Adipocyte (in vitro differentiated cells): ENCODE data around the gene CFLAR.
A peak's percentile ranks its signal among the peaks of the same experiment; 100 is the strongest.

Source experiments
- DNase-seq: peaks from one replicate; pipeline ENCODE4 v3.0.0-alpha.2; 2015; ENCODE audit warnings: low read depth
- H3K27me3 ChIP-seq: replicated peaks from 2 replicates; pipeline ENCODE4 v1.7.0; 2013; ENCODE audit warnings: mild to moderate bottlenecking, low read length, moderate library complexity; ENCODE audit not compliant: control insufficient read depth, insufficient read depth
- H3K36me3 ChIP-seq: 2 replicates; pipeline ENCODE4 v1.7.0; 2013; ENCODE audit warnings: low read length, mild to moderate bottlenecking, moderate library complexity; ENCODE audit not compliant: control insufficient read depth, insufficient read depth, severe bottlenecking
- H3K4me1 ChIP-seq: 2 replicates; pipeline ENCODE4 v1.7.0; 2013; ENCODE audit warnings: mild to moderate bottlenecking, low read length, moderate library complexity; ENCODE audit not compliant: control insufficient read depth, insufficient read depth
- H3K4me3 ChIP-seq: 2 replicates; pipeline ENCODE4 v1.7.0; 2013; ENCODE audit warnings: mild to moderate bottlenecking, low read length, moderate library complexity
- H3K9ac ChIP-seq: 2 replicates; pipeline ENCODE4 v1.7.0; 2013; ENCODE audit warnings: mild to moderate bottlenecking, low read length, moderate library complexity
- H3K9me3 ChIP-seq: 2 replicates; pipeline ENCODE4 v1.7.0; 2013; ENCODE audit warnings: mild to moderate bottlenecking, low read length, moderate library complexity; ENCODE audit not compliant: control insufficient read depth

CFLAR gene

GRCh38 chr2:201203916-201204654, 88.1 kb downstream of the CFLAR start:
- H3K9ac ChIP-seq, result no peak overlapping the region
- peaks cover 1% of the 10 kb centered on the region for H3K36me3 ChIP-seq
- no peak overlapping the region for H3K4me3 ChIP-seq
- peak; percentile 86 for DNase-seq
- no peaks in the 10 kb centered on the region for H3K9me3 ChIP-seq
- peaks cover 21% of the 10 kb centered on the region for H3K4me1 ChIP-seq
- no peaks in the 10 kb centered on the region for H3K27me3 ChIP-seq

- no peaks in the 10 kb centered on the region for H3K9me3 ChIP-seq
- H3K4me1 ChIP-seq, result peaks cover 21% of the 10 kb centered on the region
- no peak overlapping the region for H3K9ac ChIP-seq
- no peaks in the 10 kb centered on the region for H3K27me3 ChIP-seq
- DNase-seq, result no peak
- no peaks in the 10 kb centered on the region for H3K36me3 ChIP-seq
- H3K4me3 ChIP-seq, result no peak overlapping the region
Observed at GRCh38 chr2:201204655-201205514, 88.9 kb downstream of the CFLAR start.

GRCh38 chr2:201205515-201205849, 89.5 kb downstream of the CFLAR start:
- Histone ChIP-seq H3K4me3 (no peak overlapping the region), H3K36me3 (no peaks in the 10 kb centered on the region), H3K27me3 (no peaks in the 10 kb centered on the region), H3K9ac (no peak overlapping the region), H3K9me3 (no peaks in the 10 kb centered on the region), H3K4me1 (peaks cover 21% of the 10 kb centered on the region)
- DNase-seq, result no peak

- Histone ChIP-seq H3K27me3 (no peaks in the 10 kb centered on the region), H3K36me3 (no peaks in the 10 kb centered on the region), H3K4me1 (peaks cover 18% of the 10 kb centered on the region), H3K9ac (no peak overlapping the region), H3K9me3 (no peaks in the 10 kb centered on the region), H3K4me3 (no peak overlapping the region)
- DNase-seq, result no peak
Observed at GRCh38 chr2:201208563-201209252, 92.7 kb downstream of the CFLAR start.

GRCh38 chr2:201215963-201216362, 100.0 kb downstream of the CFLAR start:
- DNase-seq, result no peak

GRCh38 chr2:201216918-201217317, 101.0 kb downstream of the CFLAR start:
- Histone ChIP-seq H3K36me3 (peaks cover 3% of the 10 kb centered on the region), H3K27me3 (no peaks in the 10 kb centered on the region), H3K4me1 (no peaks in the 10 kb centered on the region), H3K9ac (no peak overlapping the region), H3K4me3 (no peak overlapping the region), H3K9me3 (no peaks in the 10 kb centered on the region)
- no peak for DNase-seq

More at GRCh38 chr2:201215963-201216362, 100.0 kb downstream of the CFLAR start:
- Histone ChIP-seq H3K9ac (no peak overlapping the region), H3K4me3 (no peak overlapping the region), H3K4me1 (no peaks in the 10 kb centered on the region), H3K36me3 (peaks cover 3% of the 10 kb centered on the region), H3K9me3 (no peaks in the 10 kb centered on the region), H3K27me3 (no peaks in the 10 kb centered on the region)

GRCh38 chr2:201218780-201219179, 102.8 kb downstream of the CFLAR start:
- Histone ChIP-seq H3K9me3 (no peaks in the 10 kb centered on the region), H3K36me3 (peaks cover 3% of the 10 kb centered on the region), H3K4me3 (no peak overlapping the region), H3K9ac (no peak overlapping the region), H3K4me1 (no peaks in the 10 kb centered on the region), H3K27me3 (no peaks in the 10 kb centered on the region)
- DNase-seq, result no peak

GRCh38 chr2:201219328-201220096, 103.5 kb downstream of the CFLAR start:
- H3K4me3 ChIP-seq, result no peak overlapping the region
- DNase-seq, result no peak
- no peaks in the 10 kb centered on the region for H3K9me3 ChIP-seq
- no peaks in the 10 kb centered on the region for H3K4me1 ChIP-seq
- H3K9ac ChIP-seq, result no peak overlapping the region
- peaks cover 3% of the 10 kb centered on the region for H3K36me3 ChIP-seq
- no peaks in the 10 kb centered on the region for H3K27me3 ChIP-seq

- DNase-seq, result no peak
Observed at GRCh38 chr2:201220102-201220570, 104.2 kb downstream of the CFLAR start.

GRCh38 chr2:201223089-201224073, 107.4 kb downstream of the CFLAR start:
- H3K4me3 ChIP-seq, result no peak overlapping the region
- DNase-seq, result no peak
- no peaks in the 10 kb centered on the region for H3K36me3 ChIP-seq
- H3K9me3 ChIP-seq, result no peaks in the 10 kb centered on the region
- peaks cover 15% of the 10 kb centered on the region for H3K4me1 ChIP-seq
- H3K9ac ChIP-seq, result no peak overlapping the region
- no peaks in the 10 kb centered on the region for H3K27me3 ChIP-seq

More at GRCh38 chr2:201220102-201220570, 104.2 kb downstream of the CFLAR start:
- H3K27me3 ChIP-seq, result no peaks in the 10 kb centered on the region
- no peak overlapping the region for H3K4me3 ChIP-seq
- peaks cover 3% of the 10 kb centered on the region for H3K36me3 ChIP-seq
- no peaks in the 10 kb centered on the region for H3K4me1 ChIP-seq
- H3K9ac ChIP-seq, result no peak overlapping the region
- no peaks in the 10 kb centered on the region for H3K9me3 ChIP-seq
